Liver (tissue), 9 donors: ENCODE data around the gene OGN. TPM values are rescaled to one million over a fixed set of nuclear protein-coding genes. Genes with fewer than 3 reads are reported as not detected.

Experiments
- DNase-seq: peaks from one replicate; pipeline ENCODE4 v3.0.0-alpha.2; 2017; ENCODE audit warnings: low spot score
- H3K27ac ChIP-seq, 2 donors: one replicate each; pipeline ENCODE4 v1.7.0; 2013; ENCODE audit warnings: inconsistent platforms in 2 of 2, low read length in 2 of 2, control low read depth in 1 of 2, low read depth in 1 of 2, mild to moderate bottlenecking in 1 of 2
- H3K27me3 ChIP-seq, 4 donors: one replicate each; pipeline versions ENCODE4 v1.6.1 to v1.7.0; 2013; ENCODE audit warnings: low read length in 3 of 4, inconsistent platforms in 1 of 4, mild to moderate bottlenecking in 1 of 4, moderate library complexity in 1 of 4; ENCODE audit not compliant: control insufficient read depth in 4 of 4, insufficient read depth in 4 of 4
- H3K36me3 ChIP-seq, 4 donors: one replicate each; pipeline versions ENCODE4 v1.6.1 to v1.7.0; 2013; ENCODE audit warnings: low read length in 3 of 4, mild to moderate bottlenecking in 3 of 4, low read depth in 1 of 4, moderate library complexity in 1 of 4; ENCODE audit not compliant: control insufficient read depth in 4 of 4, insufficient read depth in 3 of 4
- H3K4me1 ChIP-seq, 4 donors: one replicate each; pipeline versions ENCODE4 v1.6.1 to v1.7.0; 2013; ENCODE audit warnings: low read length in 3 of 4, mild to moderate bottlenecking in 3 of 4, moderate library complexity in 1 of 4; ENCODE audit not compliant: control insufficient read depth in 4 of 4, insufficient read depth in 4 of 4
- H3K4me3 ChIP-seq, 3 donors: one replicate each; pipeline versions ENCODE4 v1.6.1 to v1.7.0; 2013; ENCODE audit warnings: low read length in 3 of 3, control low read depth in 1 of 3, low read depth in 1 of 3, mild to moderate bottlenecking in 1 of 3
- H3K9ac ChIP-seq, 2 donors: one replicate each; pipeline ENCODE4 v1.7.0; 2013; ENCODE audit warnings: low read length in 2 of 2, mild to moderate bottlenecking in 2 of 2, moderate library complexity in 2 of 2, control low read depth in 1 of 2, low read depth in 1 of 2
- H3K9me3 ChIP-seq, 4 donors: one replicate each; pipeline versions ENCODE4 v1.6.1 to v1.7.0; 2013; ENCODE audit warnings: low read length in 3 of 4; ENCODE audit not compliant: control insufficient read depth in 4 of 4
- ATF3 ChIP-seq: IDR thresholded peaks from 2 replicates; pipeline ENCODE4 v1.6.1; 2016; ENCODE audit warnings: antibody characterized with exemption
- CTCF ChIP-seq: fragments of 150-350 bp; IDR thresholded peaks from 2 replicates; pipeline ENCODE4 v1.5.1; 2017; ENCODE audit warnings: improper control_type of control experiment, low read depth, low read length; ENCODE audit not compliant: missing input control
- EGR1 ChIP-seq, 2 donors: IDR thresholded peaks; 2 replicates each; pipeline ENCODE4 v1.6.1; 2016 to 2018; ENCODE audit warnings: antibody characterized with exemption in 2 of 2, low read depth in 2 of 2
- FOXA1 ChIP-seq: IDR thresholded peaks from 2 replicates; pipeline ENCODE4 v1.6.1; 2016; ENCODE audit warnings: antibody characterized with exemption
- FOXA2 ChIP-seq: IDR thresholded peaks from 2 replicates; pipeline ENCODE4 v1.6.1; 2016; ENCODE audit warnings: antibody characterized with exemption
- GABPA ChIP-seq, 2 donors: IDR thresholded peaks in 1 of 2; conservative IDR thresholded peaks in 1 of 2; 2 replicates each; pipeline ENCODE4 v1.6.1; 2016; ENCODE audit warnings: antibody characterized with exemption in 2 of 2, mild to moderate bottlenecking in 1 of 2, moderate library complexity in 1 of 2
- HNF4A ChIP-seq, 2 donors: conservative IDR thresholded peaks; 2 replicates each; pipeline ENCODE4 v1.6.1; 2016; ENCODE audit warnings: antibody characterized with exemption in 2 of 2, mild to moderate bottlenecking in 2 of 2
- HNF4G ChIP-seq: IDR thresholded peaks from 2 replicates; pipeline ENCODE4 v1.6.1; 2016; ENCODE audit warnings: antibody characterized with exemption
- JUND ChIP-seq, 2 donors: IDR thresholded peaks; 2 replicates each; pipeline ENCODE4 v1.6.1; 2016; ENCODE audit warnings: antibody characterized with exemption in 2 of 2
- MAX ChIP-seq: IDR thresholded peaks from 2 replicates; pipeline ENCODE4 v1.6.1; 2016; ENCODE audit warnings: antibody characterized with exemption
- NR2F2 ChIP-seq: IDR thresholded peaks from 2 replicates; pipeline ENCODE4 v1.6.1; 2016; ENCODE audit warnings: antibody characterized with exemption
- RAD21 ChIP-seq, 2 donors: IDR thresholded peaks; 2 replicates each; pipeline ENCODE4 v1.6.1; 2016; ENCODE audit warnings: antibody characterized with exemption in 2 of 2, mild to moderate bottlenecking in 2 of 2
- REST ChIP-seq: IDR thresholded peaks from 2 replicates; pipeline ENCODE4 v1.6.1; 2016; ENCODE audit warnings: antibody characterized with exemption, mild to moderate bottlenecking
- RXRA ChIP-seq, 2 donors: IDR thresholded peaks; 2 replicates each; pipeline ENCODE4 v1.6.1; 2017 to 2018; ENCODE audit warnings: antibody characterized with exemption in 2 of 2, mild to moderate bottlenecking in 1 of 2
- SP1 ChIP-seq: IDR thresholded peaks from 2 replicates; pipeline ENCODE4 v1.6.1; 2018; ENCODE audit warnings: antibody characterized with exemption, mild to moderate bottlenecking
- TAF1 ChIP-seq: conservative IDR thresholded peaks from 2 replicates; pipeline ENCODE4 v1.6.1; 2016; ENCODE audit warnings: antibody characterized with exemption, mild to moderate bottlenecking
- YY1 ChIP-seq: IDR thresholded peaks from 2 replicates; pipeline ENCODE4 v1.6.1; 2016; ENCODE audit warnings: antibody characterized with exemption, mild to moderate bottlenecking
- ZBTB33 ChIP-seq: IDR thresholded peaks from 2 replicates; pipeline ENCODE4 v1.6.1; 2016; ENCODE audit warnings: antibody characterized with exemption
- WGBS: extraction: QIAGEN DNeasy Blood & Tissue Kit; methylation state at CpG from one replicate; pipeline ENCODE4 v1.1.7; 2013; 5-methylcytosine and 5-hydroxymethylcytosine counted together
- polyA plus RNA-seq, 2 donors: library from polyadenylated mRNA; stranded (reverse) in 1 of 2; unstranded in 1 of 2; fragments of 200-250 nt in 1 of 2; fragments of >200 nt in 1 of 2; fragmentation: Nextera tagmentation in 1 of 2; extraction: Ambion mirVana in 1 of 2; gene quantifications; one replicate each; pipeline versions ENCODE4 v1.2.1 to v1.2.3, GENCODE V29; 2013 to 2015
- total RNA-seq, 2 donors: library from RNA; depleted of rRNA; stranded (reverse); fragments of >200 nt; gene quantifications; one replicate each; pipeline ENCODE4 v1.2.3, GENCODE V29; 2014
- donor health status: healthy.
- donor health status: healthy.
- donor health status: healthy.
- donor health status: healthy.
- donor health status: healthy.

OGN gene
- total and polyA plus RNA-seq, 4 donors = 0.92 to 4.0 (median 1.1) TPM

- no peaks in the 10 kb centered on the region for H3K27me3 ChIP-seq
- no peak overlapping the region for H3K9ac ChIP-seq
- no peaks in the 10 kb centered on the region for H3K36me3 ChIP-seq
- DNase-seq = no peak
- no peaks in the 10 kb centered on the region for H3K9me3 ChIP-seq
- no peaks in the 10 kb centered on the region for H3K4me1 ChIP-seq
- H3K27ac ChIP-seq = no peak overlapping the region
- TF ChIP-seq JUND (IDR thresholded peaks at IDR 0.05) = no peak
- no peak for TF ChIP-seq EGR1 (IDR thresholded peaks at IDR 0.05; ENCODE audit: low read depth in 2 of 2)
- TF ChIP-seq RAD21 (IDR thresholded peaks at IDR 0.05) = no peak
- TF ChIP-seq REST = no peak
- no peak for TF ChIP-seq GABPA (IDR thresholded peaks at IDR 0.05 in 1 of 2, conservative IDR thresholded peaks at IDR 0.05 in 1 of 2)
- TF ChIP-seq FOXA1 = no peak
- no peak for TF ChIP-seq HNF4G
- TF ChIP-seq MAX = no peak
- TF ChIP-seq SP1 = no peak
- no peak for TF ChIP-seq ZBTB33
- no peak for TF ChIP-seq FOXA2
- TF ChIP-seq HNF4A (conservative IDR thresholded peaks at IDR 0.05) = no peak
- TF ChIP-seq RXRA (IDR thresholded peaks at IDR 0.05) = no peak
- no peak for TF ChIP-seq ATF3
- TF ChIP-seq CTCF = no peak
- TF ChIP-seq YY1 = no peak
- no peak for TF ChIP-seq NR2F2
- no peak for TF ChIP-seq TAF1
- H3K4me3 ChIP-seq = no peak overlapping the region
- WGBS = 91% methylated on average over 2 of the region's 2 CpGs
These were observed 18.4 kb upstream of the OGN start for GRCh38 chr9:92422611-92423338.
